Measurements from ENCODE around the gene NMT1. TPM values are rescaled to one million over a fixed set of nuclear protein-coding genes. Genes with fewer than 3 reads are reported as not detected.

The NMT1 gene
- total and polyA plus RNA-seq, 2 experiments from 2014 or later: 95.6 to 298 TPM

- peaks cover 11% of the 10 kb centered on the region for H3K27me3 Mint-ChIP-seq (ENCODE audit: insufficient read depth, low read depth, poor library complexity)
- Histone ChIP-seq H4K20me1 (replicated peaks; ENCODE audit: insufficient read depth) (peaks cover 12% of the 10 kb centered on the region), H3K4me1 (ENCODE audit: insufficient read depth) (no peaks in the 10 kb centered on the region), H2AFZ (no peak overlapping the region), H3K27ac (ENCODE audit: low read depth) (no peak overlapping the region), H3K79me2 (replicated peaks; ENCODE audit: insufficient read depth) (no peaks in the 10 kb centered on the region), H3K36me3 (ENCODE audit: insufficient read depth) (peaks cover 41% of the 10 kb centered on the region), H3K9me2 (ENCODE audit: insufficient read depth) (no peaks in the 10 kb centered on the region), H3F3A (replicated peaks; ENCODE audit: low read depth) (peaks cover 8% of the 10 kb centered on the region), H3K4me2 (no peak overlapping the region), H3K4me3 (no peak overlapping the region), H3K27me3 (ENCODE audit: insufficient read depth) (no peaks in the 10 kb centered on the region)
- TF ChIP-seq ZNF114 (CRISPR knock-in tag; IDR thresholded peaks at IDR 0.05): no peak
- no peak for TF ChIP-seq ZNF331 (CRISPR knock-in tag; IDR thresholded peaks at IDR 0.05; ENCODE audit: low read depth)
- no peak for TF ChIP-seq EZH2phosphoT487 (IDR thresholded peaks at IDR 0.05; ENCODE audit: unreplicated experiment)
- TF ChIP-seq ZNF462 (CRISPR knock-in tag; IDR thresholded peaks at IDR 0.05): no peak
- TF ChIP-seq REST (IDR thresholded peaks at IDR 0.05; ENCODE audit: unreplicated experiment): no peak
- TF ChIP-seq POLR2AphosphoS5 (IDR thresholded peaks at IDR 0.05; ENCODE audit: low read depth): no peak
- no peak for TF ChIP-seq EZH2 (IDR thresholded peaks at IDR 0.05; ENCODE audit: low read depth, unreplicated experiment)
- TF ChIP-seq CREB1 (CRISPR knock-in tag; IDR thresholded peaks at IDR 0.05; ENCODE audit: low read depth): no peak
- no peak for TF ChIP-seq STAT1 (IDR thresholded peaks at IDR 0.05; ENCODE audit: unreplicated experiment)
- TF ChIP-seq CTCF (conservative IDR thresholded peaks at IDR 0.05; ENCODE audit: low read depth in 2 of 2): no peak
- TF ChIP-seq JUNB (IDR thresholded peaks at IDR 0.05; ENCODE audit: unreplicated experiment): no peak
- H3K36me3 Mint-ChIP-seq (ENCODE audit: low read depth): peaks cover 79% of the 10 kb centered on the region
- ATAC-seq: no peak
- H3K4me3 Mint-ChIP-seq: no peak overlapping the region
- no peaks in the 10 kb centered on the region; the same call in 2 of the 3 replicates for H3K9me3 Mint-ChIP-seq
- H3K4me1 Mint-ChIP-seq: no peaks in the 10 kb centered on the region
- no peak for DNase-seq (ENCODE audit: low spot score)
- no peak overlapping the region for H3K27ac Mint-ChIP-seq
These were observed 43.4 kb downstream of the NMT1 start for GRCh38 chr17:45104497-45104896.
